Measurements from ENCODE around the gene BUD13. TPM values are rescaled to one million over a fixed set of nuclear protein-coding genes. Genes with fewer than 3 reads are reported as not detected.
A peak's percentile ranks its signal among the peaks of the same experiment; 100 is the strongest.

BUD13 gene
- total RNA-seq, 2 donors from 2014 or later = 22.3 to 29.1 TPM

- no peaks in the 10 kb centered on the region for H3K9me3 Mint-ChIP-seq
- 90 to 97% methylated on average over 3 to 4 of the region's 4 CpGs for WGBS, 2 experiments (ENCODE audit: insufficient coverage in 1 of 2, insufficient read length in 1 of 2)
- no peaks in the 10 kb centered on the region for H3K36me3 ChIP-seq (ENCODE audit: control insufficient read depth, insufficient read depth, low read length)
- H3K9ac ChIP-seq (ENCODE audit: extremely low read depth, low read length, poor library complexity, severe bottlenecking) = no peak overlapping the region
- TF ChIP-seq CTCF (conservative IDR thresholded peaks at IDR 0.05) = no peak
- no peak overlapping the region for H3K4me3 ChIP-seq (ENCODE audit: low read length)
- peaks cover 16% of the 10 kb centered on the region for H3K4me1 Mint-ChIP-seq
- H3K9me3 ChIP-seq (ENCODE audit: control insufficient read depth, low read length) = no peaks in the 10 kb centered on the region
- no peak overlapping the region for H3K27ac ChIP-seq (ENCODE audit: low read depth, low read length)
- peaks cover 28% of the 10 kb centered on the region for H3K27me3 Mint-ChIP-seq (ENCODE audit: insufficient read depth)
- H3K4me3 Mint-ChIP-seq = no peak overlapping the region
- no peaks in the 10 kb centered on the region for H3K4me1 ChIP-seq (ENCODE audit: control insufficient read depth, insufficient read depth, low read length)
- H3K36me3 Mint-ChIP-seq (ENCODE audit: low read depth) = no peaks in the 10 kb centered on the region
- no peak for DNase-seq
- no peak overlapping the region for H3K27ac Mint-ChIP-seq
- H3K27me3 ChIP-seq (ENCODE audit: control insufficient read depth, insufficient read depth, low read length, poor library complexity, severe bottlenecking) = no peaks in the 10 kb centered on the region
These were observed 62.0 kb downstream of the BUD13 start for GRCh38 chr11:116710762-116711161.

GRCh38 chr11:116710001-116710674 lies 62.6 kb downstream of the BUD13 start:
- Histone ChIP-seq H3K4me1 (ENCODE audit: control insufficient read depth, insufficient read depth, low read length) (no peaks in the 10 kb centered on the region), H3K9ac (ENCODE audit: extremely low read depth, low read length, poor library complexity, severe bottlenecking) (no peak overlapping the region), H3K4me3 (ENCODE audit: low read length) (no peak overlapping the region), H3K27ac (ENCODE audit: low read depth, low read length) (no peak overlapping the region), H3K9me3 (ENCODE audit: control insufficient read depth, low read length) (no peaks in the 10 kb centered on the region), H3K27me3 (ENCODE audit: control insufficient read depth, insufficient read depth, low read length, poor library complexity, severe bottlenecking) (no peaks in the 10 kb centered on the region), H3K36me3 (ENCODE audit: control insufficient read depth, insufficient read depth, low read length) (no peaks in the 10 kb centered on the region)
- WGBS, 2 experiments (ENCODE audit: insufficient coverage in 1 of 2, insufficient read length in 1 of 2) = 53 to 61% methylated on average over 12 to 17 of the region's 17 CpGs
- no peaks in the 10 kb centered on the region for H3K36me3 Mint-ChIP-seq (ENCODE audit: low read depth)
- no peak for TF ChIP-seq CTCF (conservative IDR thresholded peaks at IDR 0.05)
- H3K4me1 Mint-ChIP-seq = peaks cover 13% of the 10 kb centered on the region
- no peaks in the 10 kb centered on the region for H3K9me3 Mint-ChIP-seq
- H3K27me3 Mint-ChIP-seq (ENCODE audit: insufficient read depth) = peaks cover 28% of the 10 kb centered on the region
- peak; percentile 72 for DNase-seq
- H3K27ac Mint-ChIP-seq = no peak overlapping the region
- no peak overlapping the region for H3K4me3 Mint-ChIP-seq

GRCh38 chr11:116707746-116708145 lies 65.0 kb downstream of the BUD13 start:
- no peak overlapping the region for H3K27ac Mint-ChIP-seq
- no peak overlapping the region for H3K4me3 Mint-ChIP-seq
- no peaks in the 10 kb centered on the region for H3K9me3 Mint-ChIP-seq
- Histone ChIP-seq H3K36me3 (ENCODE audit: control insufficient read depth, insufficient read depth, low read length) (no peaks in the 10 kb centered on the region), H3K4me3 (ENCODE audit: low read length) (no peak overlapping the region), H3K4me1 (ENCODE audit: control insufficient read depth, insufficient read depth, low read length) (peaks cover 3% of the 10 kb centered on the region), H3K9me3 (ENCODE audit: control insufficient read depth, low read length) (no peaks in the 10 kb centered on the region), H3K27ac (ENCODE audit: low read depth, low read length) (no peak overlapping the region), H3K27me3 (ENCODE audit: control insufficient read depth, insufficient read depth, low read length, poor library complexity, severe bottlenecking) (no peaks in the 10 kb centered on the region), H3K9ac (ENCODE audit: extremely low read depth, low read length, poor library complexity, severe bottlenecking) (no peak overlapping the region)
- DNase-seq = no peak
- TF ChIP-seq CTCF (conservative IDR thresholded peaks at IDR 0.05) = no peak
- 87 to 93% methylated on average over 8 to 9 of the region's 9 CpGs for WGBS, 2 experiments (ENCODE audit: insufficient coverage in 1 of 2, insufficient read length in 1 of 2)
- peaks cover 28% of the 10 kb centered on the region for H3K27me3 Mint-ChIP-seq (ENCODE audit: insufficient read depth)
- no peaks in the 10 kb centered on the region for H3K36me3 Mint-ChIP-seq (ENCODE audit: low read depth)
- peaks cover 10% of the 10 kb centered on the region for H3K4me1 Mint-ChIP-seq
